Measurements from ENCODE around the gene MPST.

The MPST gene

DNA sequence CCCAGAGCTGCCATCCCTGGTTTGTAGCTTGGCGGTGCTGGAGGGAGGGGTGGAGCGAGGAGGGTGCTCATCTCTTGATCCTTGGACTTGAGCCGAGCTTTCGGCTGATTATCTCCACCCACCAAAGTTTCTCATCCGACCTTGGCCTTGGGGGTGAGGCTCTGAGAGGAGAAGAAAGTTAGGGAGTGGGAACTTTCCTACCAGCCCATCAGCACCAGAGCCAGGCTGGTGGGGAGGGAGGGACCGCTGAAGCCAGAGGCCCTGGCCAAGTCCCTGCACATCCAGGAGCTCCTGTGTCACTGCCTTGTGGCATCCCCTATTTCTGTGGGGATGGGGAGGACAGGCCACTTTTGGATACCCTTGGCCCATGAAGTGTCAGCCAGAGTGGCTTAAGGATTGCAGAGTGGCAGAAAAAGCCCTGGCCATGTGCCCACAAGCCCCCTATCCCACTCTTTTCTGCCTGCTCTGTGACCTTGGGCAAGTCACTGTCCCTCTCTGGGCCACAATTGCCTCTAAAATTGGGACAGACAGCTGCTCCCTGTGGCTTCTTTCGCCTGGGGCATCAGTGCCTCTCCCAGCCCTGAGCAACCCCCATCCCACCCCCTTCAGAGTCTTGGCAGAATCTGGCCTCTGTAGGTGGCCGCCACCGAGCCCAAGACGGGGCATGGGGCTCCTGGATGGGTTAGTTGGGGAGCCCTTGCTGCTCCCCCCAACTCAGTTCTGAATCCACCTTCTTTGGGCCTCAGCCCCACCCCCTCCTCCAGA, 42.3 kb downstream of the MPST start:
- Histone ChIP-seq H3K4me3 (ENCODE audit: low read depth, low read length) (no peak overlapping the region), H3K27me3 (replicated peaks) (no peaks in the 10 kb centered on the region), H3K36me3 (replicated peaks) (peaks cover 13% of the 10 kb centered on the region), H3K27ac (no peak overlapping the region)
- no peak for DNase-seq
- in situ Hi-C loops (cut with HindIII; ENCODE audit: low pct_ligation_motif_present, low sequenced_read_pairs) = no loop called here
- TF ChIP-seq, protein P1, sequence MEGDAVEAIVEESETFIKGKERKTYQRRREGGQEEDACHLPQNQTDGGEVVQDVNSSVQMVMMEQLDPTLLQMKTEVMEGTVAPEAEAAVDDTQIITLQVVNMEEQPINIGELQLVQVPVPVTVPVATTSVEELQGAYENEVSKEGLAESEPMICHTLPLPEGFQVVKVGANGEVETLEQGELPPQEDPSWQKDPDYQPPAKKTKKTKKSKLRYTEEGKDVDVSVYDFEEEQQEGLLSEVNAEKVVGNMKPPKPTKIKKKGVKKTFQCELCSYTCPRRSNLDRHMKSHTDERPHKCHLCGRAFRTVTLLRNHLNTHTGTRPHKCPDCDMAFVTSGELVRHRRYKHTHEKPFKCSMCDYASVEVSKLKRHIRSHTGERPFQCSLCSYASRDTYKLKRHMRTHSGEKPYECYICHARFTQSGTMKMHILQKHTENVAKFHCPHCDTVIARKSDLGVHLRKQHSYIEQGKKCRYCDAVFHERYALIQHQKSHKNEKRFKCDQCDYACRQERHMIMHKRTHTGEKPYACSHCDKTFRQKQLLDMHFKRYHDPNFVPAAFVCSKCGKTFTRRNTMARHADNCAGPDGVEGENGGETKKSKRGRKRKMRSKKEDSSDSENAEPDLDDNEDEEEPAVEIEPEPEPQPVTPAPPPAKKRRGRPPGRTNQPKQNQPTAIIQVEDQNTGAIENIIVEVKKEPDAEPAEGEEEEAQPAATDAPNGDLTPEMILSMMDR (IDR thresholded peaks at IDR 0.05; ENCODE audit: low read depth, low read length, missing control alignments) = no peak

DNA sequence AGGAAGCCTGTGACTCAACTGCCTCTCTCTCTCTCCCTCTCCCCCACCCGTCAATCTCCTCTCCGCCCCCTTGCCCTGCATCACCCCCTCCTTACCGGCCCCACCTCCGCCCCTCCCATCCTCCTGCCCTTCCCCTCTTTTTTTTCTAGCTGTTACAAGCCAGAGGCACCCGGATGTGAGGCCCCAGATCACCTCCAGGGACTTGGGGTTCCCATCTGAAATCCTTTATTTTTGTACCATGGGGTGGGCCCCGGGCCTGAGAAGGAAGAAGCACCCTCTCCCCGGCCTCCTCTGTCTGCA, 42.8 kb downstream of the MPST start:
- TF ChIP-seq, protein P1 (IDR thresholded peaks at IDR 0.05; ENCODE audit: low read depth, low read length, missing control alignments) = no peak
- in situ Hi-C loops (cut with HindIII; ENCODE audit: low pct_ligation_motif_present, low sequenced_read_pairs) = no loop called here
- Histone ChIP-seq H3K27ac (no peak overlapping the region), H3K36me3 (replicated peaks) (peaks cover 8% of the 10 kb centered on the region), H3K4me3 (ENCODE audit: low read depth, low read length) (no peak overlapping the region), H3K27me3 (replicated peaks) (no peaks in the 10 kb centered on the region)
- no peak for DNase-seq

DNA sequence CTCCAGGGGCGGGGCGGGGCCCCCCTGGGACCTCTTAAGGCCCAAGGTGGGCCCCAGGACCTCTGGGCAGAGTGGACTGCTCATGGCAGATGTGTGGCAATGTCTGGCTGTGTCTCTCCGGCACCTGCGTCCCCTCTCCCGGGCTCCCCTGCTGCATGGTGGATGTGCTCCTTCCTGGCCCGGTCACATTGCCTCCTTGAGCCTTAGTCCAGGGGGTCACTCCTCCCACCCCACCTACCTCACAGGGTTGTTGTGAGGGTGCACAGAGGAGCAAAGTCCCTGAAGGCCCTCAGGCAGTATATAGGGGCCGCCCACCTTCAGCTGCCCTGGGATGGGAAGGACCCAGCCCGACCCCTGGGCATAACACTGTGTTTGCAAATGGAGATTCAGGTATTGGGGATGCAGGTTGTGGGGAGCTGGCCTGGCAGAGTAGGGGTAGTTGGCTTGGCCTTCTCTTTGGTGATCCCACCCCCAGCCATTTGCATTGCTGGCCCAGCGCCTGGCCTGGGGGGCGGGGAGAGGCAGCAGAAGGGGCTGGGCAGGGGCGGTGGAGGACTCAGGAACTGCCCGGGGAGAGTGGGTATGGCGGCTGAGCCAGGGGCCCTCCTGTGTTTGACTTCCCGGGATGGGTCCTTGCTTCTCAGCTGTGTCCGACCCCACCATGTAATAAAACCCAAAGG, 43.3 kb downstream of the MPST start:
- peaks cover 4% of the 10 kb centered on the region for H3K36me3 ChIP-seq (replicated peaks)
- TF ChIP-seq, protein P1 (IDR thresholded peaks at IDR 0.05; ENCODE audit: low read depth, low read length, missing control alignments) = no peak
- H3K27me3 ChIP-seq (replicated peaks) = no peaks in the 10 kb centered on the region
- DNase-seq = no peak
- H3K4me3 ChIP-seq (ENCODE audit: low read depth, low read length) = no peak overlapping the region
- no peak overlapping the region for H3K27ac ChIP-seq
- in situ Hi-C loops (cut with HindIII; ENCODE audit: low pct_ligation_motif_present, low sequenced_read_pairs) = no loop called here

- H3K4me3 ChIP-seq (ENCODE audit: low read depth, low read length) = no peak overlapping the region
- TF ChIP-seq, protein P1 (IDR thresholded peaks at IDR 0.05; ENCODE audit: low read depth, low read length, missing control alignments) = no peak
- no peak for DNase-seq
- H3K36me3 ChIP-seq (replicated peaks) = peaks cover 2% of the 10 kb centered on the region
- no peak overlapping the region for H3K27ac ChIP-seq
- in situ Hi-C loops (cut with HindIII; ENCODE audit: low pct_ligation_motif_present, low sequenced_read_pairs) = no loop called here
- H3K27me3 ChIP-seq (replicated peaks) = peaks cover 8% of the 10 kb centered on the region
Observed at GRCh38 chr22:37063431-37064420, 44.2 kb downstream of the MPST start.

GRCh38 chr22:37064553-37064952, 45.0 kb downstream of the MPST start:
- no peak overlapping the region for H3K27ac ChIP-seq
- no peak for DNase-seq
- TF ChIP-seq, protein P1 (IDR thresholded peaks at IDR 0.05; ENCODE audit: low read depth, low read length, missing control alignments) = no peak
- H3K27me3 ChIP-seq (replicated peaks) = peaks cover 12% of the 10 kb centered on the region
- in situ Hi-C loops (cut with HindIII; ENCODE audit: low pct_ligation_motif_present, low sequenced_read_pairs) = no loop called here
- H3K36me3 ChIP-seq (replicated peaks) = peaks cover 2% of the 10 kb centered on the region
- H3K4me3 ChIP-seq (ENCODE audit: low read depth, low read length) = no peak overlapping the region
